ENCODE results near the gene PLEKHM2. TPM values are rescaled to one million over a fixed set of nuclear protein-coding genes. Genes with fewer than 3 reads are reported as not detected.

Gene PLEKHM2
- total RNA-seq, 1 experiment from 2014 or later, result 38.5 TPM

DNA sequence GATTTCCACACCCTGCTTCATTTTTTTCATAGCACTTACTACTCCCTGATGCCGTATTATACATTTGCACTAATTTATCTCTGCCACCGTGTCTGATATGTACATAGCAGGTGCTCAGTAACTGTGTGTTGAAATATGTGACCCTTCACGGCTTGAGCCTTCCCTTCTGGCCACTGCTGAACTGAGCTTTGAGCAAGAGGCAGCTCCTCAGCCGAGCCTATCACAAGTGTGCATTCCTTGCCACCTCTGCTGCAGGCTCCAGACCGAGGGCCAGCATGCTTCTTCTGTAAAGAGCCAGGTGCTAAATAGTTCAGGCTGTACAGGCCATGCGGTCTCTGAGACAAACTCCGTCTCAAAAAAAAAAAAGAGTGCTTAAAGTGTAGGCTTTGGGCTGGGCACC, 22.6 kb downstream of the PLEKHM2 start:
- POLR2A ChIA-PET, result no interaction called here

More for the DNA sequence above, 22.6 kb downstream of the PLEKHM2 start:
- no TSS peak for BruUV-seq (replicated peaks)
- no peaks in the 10 kb centered on the region for H3K36me3 ChIP-seq (ENCODE audit: control insufficient read depth in 1 of 2, insufficient read depth in 2 of 2, low read length in 2 of 2)
- DNase-seq (ENCODE audit: low read depth, low spot score) (no peak), ATAC-seq (no peak)
- H3K27ac ChIP-seq (ENCODE audit: low read depth, low read length), result no peak overlapping the region
- no peak overlapping the region for H3K4me3 ChIP-seq (replicated peaks in 1 of 2; ENCODE audit: low read depth in 1 of 2, low read length in 2 of 2)
- intact Hi-C loops (cut with micrococcal nuclease), result no loop called here
- H4K20me1 ChIP-seq (ENCODE audit: insufficient read depth), result no peaks in the 10 kb centered on the region
- no peak overlapping the region for H2AFZ ChIP-seq (ENCODE audit: low read depth, low read length, poor library complexity, severe bottlenecking)
- no peaks in the 10 kb centered on the region for H3K9me2 ChIP-seq (ENCODE audit: insufficient read depth)
- CTCF ChIA-PET, result no interaction called here
- no peak overlapping the region for H3K9ac ChIP-seq (ENCODE audit: low read length)
- RAD21 ChIA-PET (ENCODE audit: low non-redundant PET in 1 of 2, low total read pairs in 2 of 2, uncharacterized antibody in 2 of 2, unreplicated experiment in 2 of 2), result no interaction called here
- H3K27me3 ChIP-seq (ENCODE audit: insufficient read depth, low read length), result no peaks in the 10 kb centered on the region
- peaks cover 0 to 3% of the 10 kb centered on the region in 2 experiments; a peak in 1 of 4 replicates for H3K4me1 ChIP-seq (ENCODE audit: control insufficient read depth in 1 of 2, insufficient read depth in 2 of 2, low read length in 2 of 2)
- peaks cover 14% of the 10 kb centered on the region; the same call in 1 of the 2 replicates for H3K79me2 ChIP-seq (ENCODE audit: insufficient read depth, low read length)
- TF ChIP-seq JUND (IDR thresholded peaks at IDR 0.05), result no peak
- no peak for TF ChIP-seq POLR2A (IDR thresholded peaks at IDR 0.05; ENCODE audit: borderline replicate concordance, extremely low read depth, insufficient read depth, insufficient read length)
- no peak for TF ChIP-seq ZFX (IDR thresholded peaks at IDR 0.05)
- TF ChIP-seq, protein P1, sequence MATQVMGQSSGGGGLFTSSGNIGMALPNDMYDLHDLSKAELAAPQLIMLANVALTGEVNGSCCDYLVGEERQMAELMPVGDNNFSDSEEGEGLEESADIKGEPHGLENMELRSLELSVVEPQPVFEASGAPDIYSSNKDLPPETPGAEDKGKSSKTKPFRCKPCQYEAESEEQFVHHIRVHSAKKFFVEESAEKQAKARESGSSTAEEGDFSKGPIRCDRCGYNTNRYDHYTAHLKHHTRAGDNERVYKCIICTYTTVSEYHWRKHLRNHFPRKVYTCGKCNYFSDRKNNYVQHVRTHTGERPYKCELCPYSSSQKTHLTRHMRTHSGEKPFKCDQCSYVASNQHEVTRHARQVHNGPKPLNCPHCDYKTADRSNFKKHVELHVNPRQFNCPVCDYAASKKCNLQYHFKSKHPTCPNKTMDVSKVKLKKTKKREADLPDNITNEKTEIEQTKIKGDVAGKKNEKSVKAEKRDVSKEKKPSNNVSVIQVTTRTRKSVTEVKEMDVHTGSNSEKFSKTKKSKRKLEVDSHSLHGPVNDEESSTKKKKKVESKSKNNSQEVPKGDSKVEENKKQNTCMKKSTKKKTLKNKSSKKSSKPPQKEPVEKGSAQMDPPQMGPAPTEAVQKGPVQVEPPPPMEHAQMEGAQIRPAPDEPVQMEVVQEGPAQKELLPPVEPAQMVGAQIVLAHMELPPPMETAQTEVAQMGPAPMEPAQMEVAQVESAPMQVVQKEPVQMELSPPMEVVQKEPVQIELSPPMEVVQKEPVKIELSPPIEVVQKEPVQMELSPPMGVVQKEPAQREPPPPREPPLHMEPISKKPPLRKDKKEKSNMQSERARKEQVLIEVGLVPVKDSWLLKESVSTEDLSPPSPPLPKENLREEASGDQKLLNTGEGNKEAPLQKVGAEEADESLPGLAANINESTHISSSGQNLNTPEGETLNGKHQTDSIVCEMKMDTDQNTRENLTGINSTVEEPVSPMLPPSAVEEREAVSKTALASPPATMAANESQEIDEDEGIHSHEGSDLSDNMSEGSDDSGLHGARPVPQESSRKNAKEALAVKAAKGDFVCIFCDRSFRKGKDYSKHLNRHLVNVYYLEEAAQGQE (IDR thresholded peaks at IDR 0.05; ENCODE audit: low read depth), result no peak
- TF ChIP-seq, protein P2, sequence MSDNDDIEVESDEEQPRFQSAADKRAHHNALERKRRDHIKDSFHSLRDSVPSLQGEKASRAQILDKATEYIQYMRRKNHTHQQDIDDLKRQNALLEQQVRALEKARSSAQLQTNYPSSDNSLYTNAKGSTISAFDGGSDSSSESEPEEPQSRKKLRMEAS (IDR thresholded peaks at IDR 0.05), result no peak
- no peak for TF ChIP-seq SRF (IDR thresholded peaks at IDR 0.05; ENCODE audit: low read depth)
- no peak for TF ChIP-seq ELF1 (IDR thresholded peaks at IDR 0.05; ENCODE audit: borderline replicate concordance, low read depth)
- no peak for TF ChIP-seq SP1 (IDR thresholded peaks at IDR 0.05; ENCODE audit: low read depth)
- TF ChIP-seq, protein P3, sequence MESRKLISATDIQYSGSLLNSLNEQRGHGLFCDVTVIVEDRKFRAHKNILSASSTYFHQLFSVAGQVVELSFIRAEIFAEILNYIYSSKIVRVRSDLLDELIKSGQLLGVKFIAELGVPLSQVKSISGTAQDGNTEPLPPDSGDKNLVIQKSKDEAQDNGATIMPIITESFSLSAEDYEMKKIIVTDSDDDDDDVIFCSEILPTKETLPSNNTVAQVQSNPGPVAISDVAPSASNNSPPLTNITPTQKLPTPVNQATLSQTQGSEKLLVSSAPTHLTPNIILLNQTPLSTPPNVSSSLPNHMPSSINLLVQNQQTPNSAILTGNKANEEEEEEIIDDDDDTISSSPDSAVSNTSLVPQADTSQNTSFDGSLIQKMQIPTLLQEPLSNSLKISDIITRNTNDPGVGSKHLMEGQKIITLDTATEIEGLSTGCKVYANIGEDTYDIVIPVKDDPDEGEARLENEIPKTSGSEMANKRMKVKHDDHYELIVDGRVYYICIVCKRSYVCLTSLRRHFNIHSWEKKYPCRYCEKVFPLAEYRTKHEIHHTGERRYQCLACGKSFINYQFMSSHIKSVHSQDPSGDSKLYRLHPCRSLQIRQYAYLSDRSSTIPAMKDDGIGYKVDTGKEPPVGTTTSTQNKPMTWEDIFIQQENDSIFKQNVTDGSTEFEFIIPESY (IDR thresholded peaks at IDR 0.05; ENCODE audit: extremely low read depth, insufficient replicate concordance, low read length), result no peak
- TF ChIP-seq RAD21 (IDR thresholded peaks at IDR 0.05; ENCODE audit: low read depth), result no peak
- no peak for TF ChIP-seq TCF7L2 (IDR thresholded peaks at IDR 0.05; ENCODE audit: borderline replicate concordance, extremely low read depth, insufficient read depth, insufficient read length)
- H3K9me3 ChIP-seq (ENCODE audit: control insufficient read depth in 1 of 2, insufficient read depth in 1 of 2, low read depth in 1 of 2, low read length in 2 of 2), result no peaks in the 10 kb centered on the region
- H3K4me2 ChIP-seq (ENCODE audit: low read length), result no peak overlapping the region

All from HCT116 (cell line).